ENCODE results near the gene MTFP1. TPM values are rescaled to one million over a fixed set of nuclear protein-coding genes. Genes with fewer than 3 reads are reported as not detected.
"Not testable (repeated sequence)": the region's sequence is repeated elsewhere in the genome, so short reads cannot be mapped to it uniquely, and the experiment has no call there.

The MTFP1 gene
- polyA plus RNA-seq, 3 donors, result 9.9 to 15.1 (median 14.8) TPM

GRCh38 chr22:30397656-30398635 lies 27.6 kb upstream of the MTFP1 start:
- DNase-seq (ENCODE audit: extremely low read depth in 1 of 11, low read depth in 9 of 11, low spot score in 4 of 11), result no peak

- DNase-seq (ENCODE audit: extremely low read depth in 1 of 11, low read depth in 9 of 11, low spot score in 4 of 11), result no peak
These were observed 26.6 kb upstream of the MTFP1 start for GRCh38 chr22:30398685-30399680.

GRCh38 chr22:30399718-30400117 lies 25.9 kb upstream of the MTFP1 start:
- DNase-seq (ENCODE audit: extremely low read depth in 1 of 11, low read depth in 9 of 11, low spot score in 4 of 11), result no peak

DNA sequence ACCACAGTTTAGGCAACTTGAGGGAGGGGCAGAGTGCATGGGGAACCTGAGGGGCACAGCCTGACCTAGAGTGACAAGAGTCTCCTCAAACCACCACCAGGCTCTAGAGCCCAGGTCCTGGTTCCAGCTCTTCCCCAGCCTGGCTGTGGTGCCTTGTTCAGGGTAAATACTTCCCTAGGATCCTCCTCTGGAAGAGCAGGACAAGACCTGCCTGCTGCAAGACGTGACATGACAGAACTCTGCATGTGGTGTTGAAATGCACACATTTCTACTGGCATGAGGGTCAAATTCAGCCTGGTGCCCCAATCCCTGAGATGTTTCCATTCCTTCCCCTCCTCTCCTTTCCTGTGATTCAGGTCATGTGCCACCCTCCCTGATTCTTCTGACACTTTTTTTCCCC lies 25.4 kb upstream of the MTFP1 start:
- DNase-seq (ENCODE audit: extremely low read depth in 1 of 11, low read depth in 9 of 11, low spot score in 4 of 11), result no peak

DNA sequence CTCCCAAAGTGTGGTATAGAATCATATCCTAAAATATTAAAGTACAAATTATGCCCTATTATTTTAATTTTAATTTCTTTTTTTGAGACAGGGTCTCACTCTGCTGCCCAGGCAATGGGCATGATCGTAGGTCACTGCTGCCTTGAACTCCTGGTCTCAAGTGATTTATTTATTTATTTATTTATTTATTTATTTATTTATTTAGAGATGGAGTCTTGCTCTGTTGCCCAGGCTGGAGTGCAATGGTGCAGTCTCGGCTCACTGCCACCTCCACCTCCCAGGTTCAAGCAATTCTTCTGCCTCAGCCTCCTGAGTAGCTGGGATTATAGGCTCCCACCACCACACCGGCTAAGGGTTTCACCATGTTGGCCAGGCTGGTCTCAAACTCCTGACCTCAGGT lies 24.5 kb upstream of the MTFP1 start:
- not testable (repeated sequence) for DNase-seq (ENCODE audit: extremely low read depth in 1 of 11, low read depth in 9 of 11, low spot score in 4 of 11)

DNA sequence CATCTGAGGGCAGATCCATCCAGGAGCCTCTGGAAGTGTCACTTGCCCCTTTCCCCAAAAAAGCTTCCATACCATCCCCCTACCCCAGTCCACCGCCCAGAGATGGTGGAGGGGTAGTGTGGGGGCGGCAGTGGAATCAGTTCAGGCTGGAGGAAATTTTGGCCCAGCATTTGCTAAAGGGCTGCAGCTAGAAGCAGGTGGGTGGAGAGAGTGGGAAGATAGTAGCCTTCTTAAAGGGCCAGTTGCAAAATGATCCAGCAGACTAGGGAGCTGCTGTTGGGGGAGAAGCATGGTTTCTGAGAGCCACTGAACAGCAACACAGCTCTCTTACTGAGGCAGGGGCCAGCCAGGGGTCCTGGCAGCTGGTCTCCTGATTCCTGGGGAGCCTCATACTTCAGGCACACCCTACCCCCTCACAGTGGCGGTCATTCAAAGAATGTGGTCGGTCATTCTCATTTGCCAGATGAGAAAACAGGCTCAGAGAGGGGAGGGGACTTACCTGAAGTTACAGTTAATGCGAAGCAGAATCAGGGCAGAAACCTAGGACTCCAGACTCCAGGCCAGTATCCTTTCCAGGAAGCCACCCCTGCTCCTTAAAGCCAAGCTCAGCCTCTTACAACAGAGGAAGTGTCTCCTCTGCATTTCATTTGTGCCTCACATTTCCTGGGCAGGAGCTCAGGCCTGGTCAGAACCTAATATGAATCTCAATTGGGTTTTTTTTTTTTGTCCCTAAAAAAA lies 23.4 kb upstream of the MTFP1 start:
- DNase-seq (ENCODE audit: extremely low read depth in 1 of 11, low read depth in 9 of 11, low spot score in 4 of 11), result no peak

GRCh38 chr22:30402766-30403104 lies 22.8 kb upstream of the MTFP1 start:
- not testable (repeated sequence) for DNase-seq (ENCODE audit: extremely low read depth in 1 of 11, low read depth in 9 of 11, low spot score in 4 of 11)

DNA sequence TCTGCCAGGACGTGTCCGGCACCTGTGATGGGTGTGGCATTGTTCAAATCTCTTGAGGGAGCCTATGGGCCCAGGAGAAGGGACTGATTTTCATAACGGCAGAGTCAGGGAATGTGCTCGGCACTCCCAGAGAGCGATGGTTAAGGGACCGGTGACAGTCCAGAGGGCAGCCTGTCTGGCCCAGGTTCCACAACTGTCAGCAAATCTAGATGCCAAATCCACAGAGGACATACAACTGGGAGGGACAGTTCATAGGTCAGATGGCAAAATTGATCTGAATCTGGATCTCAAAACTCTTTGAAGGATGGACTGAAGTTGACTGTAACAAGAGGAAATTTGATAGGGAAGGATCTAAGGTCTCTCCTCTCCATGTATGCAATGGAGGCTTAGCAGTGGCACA lies 21.3 kb upstream of the MTFP1 start:
- no peak for DNase-seq (ENCODE audit: extremely low read depth in 1 of 11, low read depth in 9 of 11, low spot score in 4 of 11)

- DNase-seq (ENCODE audit: extremely low read depth in 1 of 11, low read depth in 9 of 11, low spot score in 4 of 11), result no peak
These were observed 19.8 kb upstream of the MTFP1 start for GRCh38 chr22:30405731-30406130.

GRCh38 chr22:30406400-30406799 lies 19.2 kb upstream of the MTFP1 start:
- DNase-seq (ENCODE audit: extremely low read depth in 1 of 11, low read depth in 9 of 11, low spot score in 4 of 11), result no peak

DNA sequence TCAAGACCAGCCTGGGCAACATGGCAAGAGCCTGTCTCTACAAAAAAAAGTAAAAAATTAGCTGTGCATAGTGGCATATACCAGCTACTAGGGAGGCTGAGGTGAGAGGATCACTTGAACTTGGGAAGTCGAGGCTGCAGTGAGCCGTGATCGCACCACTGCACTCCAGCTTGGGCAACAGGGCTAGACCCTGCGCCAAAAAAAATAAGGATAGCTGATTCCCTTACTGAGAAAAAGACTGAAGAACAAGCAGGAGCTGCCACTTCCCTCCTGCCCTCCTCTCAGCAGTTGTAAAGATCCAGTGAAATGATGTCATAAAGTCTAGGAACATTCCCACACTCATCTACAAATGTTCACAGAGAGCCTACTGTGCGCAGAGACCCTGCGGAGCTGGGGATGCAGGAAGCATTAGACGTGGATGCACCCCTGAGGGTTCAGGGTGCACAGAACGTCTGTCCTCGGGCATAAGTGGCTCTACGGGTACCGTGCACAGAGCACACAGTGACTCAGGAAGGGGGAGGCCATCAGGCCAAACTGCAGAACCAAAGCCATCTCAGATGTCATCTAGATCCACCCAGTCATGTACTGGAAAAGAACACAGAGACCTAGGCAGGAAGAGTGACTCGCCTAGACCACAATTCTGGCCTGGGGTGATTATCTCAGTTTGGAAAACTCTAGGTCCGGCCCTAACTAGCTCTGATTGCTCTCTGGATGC lies 17.0 kb upstream of the MTFP1 start:
- no peak for DNase-seq (ENCODE audit: extremely low read depth in 1 of 11, low read depth in 9 of 11, low spot score in 4 of 11)

- DNase-seq (ENCODE audit: extremely low read depth in 1 of 11, low read depth in 9 of 11, low spot score in 4 of 11), result no peak
These were observed 13.8 kb upstream of the MTFP1 start for GRCh38 chr22:30411780-30412179.

- DNase-seq (ENCODE audit: extremely low read depth in 1 of 11, low read depth in 9 of 11, low spot score in 4 of 11), result no peak
These were observed 12.6 kb upstream of the MTFP1 start for GRCh38 chr22:30413001-30413400.

- no peak for DNase-seq (ENCODE audit: extremely low read depth in 1 of 11, low read depth in 9 of 11, low spot score in 4 of 11)
These were observed 11.6 kb upstream of the MTFP1 start for GRCh38 chr22:30413745-30414524.

DNA sequence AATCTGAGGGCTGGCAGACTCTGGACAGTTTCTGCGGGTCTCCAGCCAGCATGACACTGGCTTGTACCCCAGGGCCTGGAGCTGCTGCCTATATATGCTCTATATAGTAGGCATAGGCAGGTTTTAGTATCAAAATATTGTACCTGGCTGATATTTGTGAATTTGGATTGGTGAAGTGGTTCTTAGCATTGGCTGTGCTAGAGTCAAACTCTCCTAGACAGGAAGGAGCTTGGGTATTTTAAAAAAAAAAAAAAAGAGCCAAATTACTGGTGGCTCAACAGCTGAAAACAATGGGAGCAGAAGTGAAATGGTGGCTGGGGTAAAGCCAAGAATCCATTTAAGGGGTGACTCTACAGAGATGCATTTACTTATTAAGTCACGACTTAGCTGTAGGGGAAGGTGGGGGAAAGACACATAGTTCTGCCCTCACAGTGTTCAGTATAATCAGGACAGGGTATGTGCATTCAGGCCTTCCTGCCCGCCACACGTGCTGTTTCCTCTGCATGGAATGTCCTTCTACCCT lies 11.0 kb upstream of the MTFP1 start:
- DNase-seq (ENCODE audit: extremely low read depth in 1 of 11, low read depth in 9 of 11, low spot score in 4 of 11), result no peak

- DNase-seq (ENCODE audit: extremely low read depth in 1 of 11, low read depth in 9 of 11, low spot score in 4 of 11), result no peak
These were observed 9.2 kb upstream of the MTFP1 start for GRCh38 chr22:30416403-30416802.

DNA sequence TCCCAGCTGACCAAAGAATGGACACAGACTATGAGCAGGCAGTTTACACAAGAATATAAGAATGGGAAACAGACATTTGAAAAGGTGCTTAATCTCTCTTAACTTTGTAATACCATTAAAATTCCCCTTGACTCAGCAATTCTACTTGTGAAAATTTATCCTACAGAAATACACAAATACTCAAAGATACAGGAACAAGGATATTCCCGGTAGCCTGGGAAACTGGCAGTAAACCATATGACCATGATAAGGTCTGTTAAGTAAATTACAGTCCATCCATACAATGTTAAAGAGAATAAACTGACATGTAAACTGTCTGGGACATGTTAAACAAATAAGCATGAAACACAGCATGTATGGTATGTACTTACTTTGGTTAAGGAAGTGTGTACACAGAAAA lies 8.7 kb upstream of the MTFP1 start:
- DNase-seq (ENCODE audit: extremely low read depth in 1 of 11, low read depth in 9 of 11, low spot score in 4 of 11), result no peak

All from renal cortex interstitium (tissue), 11 donors.